Measurements from ENCODE around the gene PPP3R1. TPM values are rescaled to one million over a fixed set of nuclear protein-coding genes. Genes with fewer than 3 reads are reported as not detected.

The PPP3R1 gene
- total RNA-seq, 4 donors from 2014 or later = 25.8 to 32.7 (median 28.2) TPM

DNA sequence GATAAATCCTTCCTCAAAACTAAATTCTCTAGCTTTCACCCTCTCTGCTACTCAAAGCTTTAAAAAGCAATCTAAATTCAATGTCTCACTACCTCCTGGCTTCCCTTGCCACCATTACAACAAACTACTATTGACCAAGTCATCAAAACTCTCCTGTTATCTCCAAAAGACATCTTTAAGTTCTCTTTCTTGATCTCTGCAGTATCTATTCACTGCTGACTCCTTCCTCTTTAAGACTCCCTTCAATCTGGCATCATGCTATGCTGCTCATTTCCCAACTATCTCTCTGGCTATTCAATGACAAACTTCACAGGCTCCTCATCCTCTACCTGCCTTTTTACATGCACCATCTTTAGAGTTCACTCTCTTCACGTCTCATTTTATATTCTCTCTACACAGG lies 5.9 kb downstream of the PPP3R1 start:
- 73 to 83% methylated on average over 1 of the region's 1 CpG for WGBS, 2 donors
- no peaks in the 10 kb centered on the region for H3K27me3 ChIP-seq
- intact Hi-C loops (cut with DNase I) = loop anchor here (10.0 kb wide), 1 partner anchor 62 kb away; no protein-coding TSS in a partner anchor
- no peak overlapping the region for H3K27ac ChIP-seq
- peaks cover 11 to 90% (median 40%) of the 10 kb centered on the region in 3 donors for H3K4me1 ChIP-seq
- no peaks in the 10 kb centered on the region for H3K9me3 ChIP-seq
- no peak overlapping the region for H3K4me3 ChIP-seq
- TF ChIP-seq, protein P1, sequence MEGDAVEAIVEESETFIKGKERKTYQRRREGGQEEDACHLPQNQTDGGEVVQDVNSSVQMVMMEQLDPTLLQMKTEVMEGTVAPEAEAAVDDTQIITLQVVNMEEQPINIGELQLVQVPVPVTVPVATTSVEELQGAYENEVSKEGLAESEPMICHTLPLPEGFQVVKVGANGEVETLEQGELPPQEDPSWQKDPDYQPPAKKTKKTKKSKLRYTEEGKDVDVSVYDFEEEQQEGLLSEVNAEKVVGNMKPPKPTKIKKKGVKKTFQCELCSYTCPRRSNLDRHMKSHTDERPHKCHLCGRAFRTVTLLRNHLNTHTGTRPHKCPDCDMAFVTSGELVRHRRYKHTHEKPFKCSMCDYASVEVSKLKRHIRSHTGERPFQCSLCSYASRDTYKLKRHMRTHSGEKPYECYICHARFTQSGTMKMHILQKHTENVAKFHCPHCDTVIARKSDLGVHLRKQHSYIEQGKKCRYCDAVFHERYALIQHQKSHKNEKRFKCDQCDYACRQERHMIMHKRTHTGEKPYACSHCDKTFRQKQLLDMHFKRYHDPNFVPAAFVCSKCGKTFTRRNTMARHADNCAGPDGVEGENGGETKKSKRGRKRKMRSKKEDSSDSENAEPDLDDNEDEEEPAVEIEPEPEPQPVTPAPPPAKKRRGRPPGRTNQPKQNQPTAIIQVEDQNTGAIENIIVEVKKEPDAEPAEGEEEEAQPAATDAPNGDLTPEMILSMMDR (IDR thresholded peaks at IDR 0.05) = no peak
- no peak for TF ChIP-seq POLR2A (IDR thresholded peaks at IDR 0.05)
- DNase-seq = no peak
- H3K36me3 ChIP-seq = no peaks in the 10 kb centered on the region

DNA sequence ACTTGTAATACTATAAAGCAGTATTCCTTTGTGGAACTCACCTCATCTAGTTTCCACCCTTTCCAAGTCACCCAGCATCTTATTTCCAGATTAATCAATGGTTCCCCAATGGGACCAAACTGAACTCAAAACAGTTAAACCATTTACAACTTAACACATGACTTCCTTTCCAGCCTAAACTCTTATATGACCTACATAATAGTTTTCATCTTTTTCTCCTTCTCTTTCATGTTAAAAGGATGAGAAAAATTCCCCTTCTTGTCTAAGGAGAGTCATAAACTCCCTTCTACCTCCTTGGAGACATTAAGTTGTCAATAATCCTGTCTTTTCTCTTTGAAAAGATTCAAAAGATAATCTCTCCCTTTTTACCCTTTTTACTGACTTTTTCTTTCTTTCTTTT lies 6.7 kb downstream of the PPP3R1 start:
- intact Hi-C loops (cut with DNase I) = loop anchor here (10.0 kb wide), 1 partner anchor 61 kb away; no protein-coding TSS in a partner anchor
- Histone ChIP-seq H3K9me3 (no peaks in the 10 kb centered on the region), H3K27me3 (no peaks in the 10 kb centered on the region), H3K36me3 (no peaks in the 10 kb centered on the region), H3K4me3 (no peak overlapping the region), H3K4me1 (peaks cover 18 to 95% (median 43%) of the 10 kb centered on the region in 3 donors), H3K27ac (no peak overlapping the region)
- DNase-seq = no peak
- TF ChIP-seq, protein P1 (IDR thresholded peaks at IDR 0.05) = no peak
- no peak for TF ChIP-seq POLR2A (IDR thresholded peaks at IDR 0.05)

DNA sequence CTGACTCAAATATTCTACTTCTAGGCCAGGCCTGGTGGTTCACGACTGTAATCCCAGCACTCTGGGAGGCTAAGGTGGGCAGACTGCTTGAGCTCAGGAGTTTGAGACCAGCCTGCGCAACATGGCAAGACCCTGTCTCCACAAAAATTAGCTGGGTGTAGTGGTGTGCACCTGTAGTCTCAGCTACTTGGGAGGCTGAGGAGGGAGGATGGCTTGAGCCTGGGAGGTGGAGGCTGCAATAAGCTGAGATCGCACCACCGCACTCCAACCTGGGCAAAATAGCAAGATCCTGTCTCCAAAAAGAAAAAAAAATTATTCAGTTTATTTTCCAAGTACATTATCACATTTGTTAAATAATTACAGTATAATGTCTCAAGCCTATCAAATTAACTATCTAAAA lies 7.3 kb downstream of the PPP3R1 start:
- TF ChIP-seq, protein P1 (IDR thresholded peaks at IDR 0.05) = no peak
- TF ChIP-seq POLR2A (IDR thresholded peaks at IDR 0.05) = no peak
- Histone ChIP-seq H3K36me3 (no peaks in the 10 kb centered on the region), H3K27ac (no peak overlapping the region), H3K4me3 (no peak overlapping the region), H3K4me1 (peaks cover 23 to 95% (median 45%) of the 10 kb centered on the region in 3 donors), H3K27me3 (no peaks in the 10 kb centered on the region), H3K9me3 (no peaks in the 10 kb centered on the region)
- intact Hi-C loops (cut with DNase I) = loop anchor here (10.0 kb wide), 1 partner anchor 60 kb away; no protein-coding TSS in a partner anchor
- WGBS, 2 donors = 100% methylated on average over 3 to 4 of the region's 4 CpGs
- DNase-seq = no peak

DNA sequence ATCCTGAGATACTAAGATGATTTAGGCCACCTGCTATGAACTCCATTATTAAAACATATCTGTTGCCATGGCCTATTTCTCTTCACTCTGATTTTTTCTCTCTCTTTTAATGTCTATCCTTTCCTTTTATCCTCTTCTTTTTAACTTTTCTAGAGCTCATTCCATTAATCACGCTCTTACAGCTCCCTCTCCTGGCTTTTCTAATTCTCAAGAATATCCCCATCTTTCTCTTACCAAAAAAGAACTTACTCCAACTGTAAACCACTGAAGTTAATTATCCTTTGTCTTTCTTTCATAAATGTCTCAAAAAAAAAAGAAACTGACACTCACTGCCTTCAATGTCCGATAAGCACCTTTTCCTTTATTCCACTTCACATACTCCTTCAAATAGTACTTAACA lies 7.9 kb downstream of the PPP3R1 start:
- intact Hi-C loops (cut with DNase I) = loop anchor here (10.0 kb wide), 1 partner anchor 60 kb away; no protein-coding TSS in a partner anchor
- TF ChIP-seq, protein P1 (IDR thresholded peaks at IDR 0.05) = no peak
- no peak for TF ChIP-seq POLR2A (IDR thresholded peaks at IDR 0.05)
- Histone ChIP-seq H3K4me3 (no peak overlapping the region), H3K27me3 (no peaks in the 10 kb centered on the region), H3K9me3 (no peaks in the 10 kb centered on the region), H3K27ac (peak overlapping the region in 1 of 4 donors; percentile 27), H3K36me3 (no peaks in the 10 kb centered on the region), H3K4me1 (peaks cover 23 to 95% (median 40%) of the 10 kb centered on the region in 3 donors)
- no peak for DNase-seq
- WGBS, 2 donors = 58 to 68% methylated on average over 2 of the region's 2 CpGs

DNA sequence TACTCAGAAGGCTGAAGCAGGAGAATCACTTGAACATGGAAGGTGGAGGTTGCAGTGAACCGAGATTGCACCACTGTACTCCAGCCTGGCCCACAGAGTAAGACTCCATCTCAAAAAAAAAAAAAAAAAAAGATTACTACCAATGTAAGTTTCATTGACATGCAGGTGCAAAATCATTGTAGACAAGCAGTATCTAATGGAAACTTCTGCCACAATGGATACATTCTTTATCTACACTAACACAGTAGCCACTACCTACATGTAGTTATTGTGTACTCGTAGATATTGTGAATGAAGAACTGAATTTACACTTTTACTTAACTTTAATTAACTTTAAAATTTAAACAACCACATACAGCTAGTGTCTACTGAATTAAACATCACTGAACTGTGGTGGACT lies 10.6 kb downstream of the PPP3R1 start:
- Histone ChIP-seq H3K27ac (no peak overlapping the region), H3K4me1 (peaks cover 16 to 95% (median 36%) of the 10 kb centered on the region in 3 donors), H3K36me3 (no peaks in the 10 kb centered on the region), H3K4me3 (no peak overlapping the region), H3K9me3 (no peaks in the 10 kb centered on the region), H3K27me3 (no peaks in the 10 kb centered on the region)
- intact Hi-C loops (cut with DNase I) = loop anchor here (10.0 kb wide), 1 partner anchor 57 kb away; no protein-coding TSS in a partner anchor
- 92 to 97% methylated on average over 2 of the region's 2 CpGs for WGBS, 2 donors
- no peak for TF ChIP-seq POLR2A (IDR thresholded peaks at IDR 0.05)
- TF ChIP-seq, protein P1 (IDR thresholded peaks at IDR 0.05) = no peak
- no peak for DNase-seq

Data from esophagus squamous epithelium (tissue), 5 donors.